Trophoblast cell (in vitro differentiated cells and primary cell): ENCODE data around the gene PPP1R12B.
"Not testable (repeated sequence)": the region's sequence is repeated elsewhere in the genome, so short reads cannot be mapped to it uniquely, and the experiment has no call there.

Experiments used
- DNase-seq, 2 donors: peaks; one replicate each; pipeline ENCODE4 v3.0.0-alpha.2; 2016
- H2AFZ ChIP-seq: 2 replicates; pipeline ENCODE4 v1.6.1; 2013; ENCODE audit warnings: low read length, moderate library complexity, mild to moderate bottlenecking; ENCODE audit not compliant: insufficient read depth, poor library complexity
- H2AK5ac ChIP-seq: 2 replicates; pipeline ENCODE4 v1.6.1; 2013; ENCODE audit warnings: mild to moderate bottlenecking, low read length
- H2BK120ac ChIP-seq: 2 replicates; pipeline ENCODE4 v1.6.1; 2013; ENCODE audit warnings: low read length, mild to moderate bottlenecking, moderate library complexity; ENCODE audit not compliant: insufficient read depth, poor library complexity
- H2BK12ac ChIP-seq: 2 replicates; pipeline ENCODE4 v1.6.1; 2013; ENCODE audit warnings: mild to moderate bottlenecking, low read length, moderate library complexity
- H2BK5ac ChIP-seq: 2 replicates; pipeline ENCODE4 v1.6.1; 2013; ENCODE audit warnings: low read length, low read depth, moderate library complexity, mild to moderate bottlenecking; ENCODE audit not compliant: poor library complexity
- H3K14ac ChIP-seq: 2 replicates; pipeline ENCODE4 v1.6.1; 2013; ENCODE audit warnings: mild to moderate bottlenecking, low read length
- H3K18ac ChIP-seq: 2 replicates; pipeline ENCODE4 v1.6.1; 2013; ENCODE audit warnings: mild to moderate bottlenecking, low read length
- H3K23ac ChIP-seq: 2 replicates; pipeline ENCODE4 v1.6.1; 2013; ENCODE audit warnings: low read length
- H3K27ac ChIP-seq: 2 replicates; pipeline ENCODE4 v1.5.1; 2013; ENCODE audit warnings: low read depth, mild to moderate bottlenecking, inconsistent platforms, low read length, moderate library complexity
- H3K27me3 ChIP-seq: 2 replicates; pipeline ENCODE4 v1.6.1; 2013; ENCODE audit warnings: inconsistent platforms, mild to moderate bottlenecking, low read length, moderate library complexity; ENCODE audit not compliant: insufficient read depth
- H3K36me3 ChIP-seq, 2 experiments: 1 replicate in 1 of 2; 2 replicates in 1 of 2; pipeline ENCODE4 v1.6.1; 2013; ENCODE audit warnings: low read length in 2 of 2, mild to moderate bottlenecking in 2 of 2, moderate library complexity in 1 of 2; ENCODE audit not compliant: insufficient read depth in 2 of 2, control insufficient read depth in 1 of 2
- H3K4ac ChIP-seq: 2 replicates; pipeline ENCODE4 v1.6.1; 2013; ENCODE audit warnings: low read depth, mild to moderate bottlenecking, low read length, moderate library complexity
- H3K4me1 ChIP-seq, 2 experiments: 1 replicate in 1 of 2; 2 replicates in 1 of 2; pipeline ENCODE4 v1.6.1; 2013; ENCODE audit warnings: low read length in 2 of 2, mild to moderate bottlenecking in 2 of 2, moderate library complexity in 1 of 2; ENCODE audit not compliant: insufficient read depth in 2 of 2, control insufficient read depth in 1 of 2
- H3K4me2 ChIP-seq: 2 replicates; pipeline ENCODE4 v1.6.1; 2013; ENCODE audit warnings: inconsistent platforms, mild to moderate bottlenecking, low read length, moderate library complexity
- H3K4me3 ChIP-seq: 2 replicates; pipeline ENCODE4 v1.5.1; 2013; ENCODE audit warnings: mild to moderate bottlenecking, low read depth, low read length, inconsistent platforms
- H3K79me1 ChIP-seq: one replicate; pipeline ENCODE4 v1.6.1; 2013; ENCODE audit warnings: low read length
- H3K79me2 ChIP-seq: 2 replicates; pipeline ENCODE4 v1.6.1; 2013; ENCODE audit warnings: low read length, mild to moderate bottlenecking; ENCODE audit not compliant: control insufficient read depth, insufficient read depth, poor library complexity
- H3K9ac ChIP-seq: 2 replicates; pipeline ENCODE4 v1.6.1; 2013; ENCODE audit warnings: mild to moderate bottlenecking, low read length
- H3K9me3 ChIP-seq: 2 replicates; pipeline ENCODE4 v1.6.1; 2013; ENCODE audit warnings: low read depth, mild to moderate bottlenecking, control low read depth, inconsistent platforms, low read length; ENCODE audit not compliant: insufficient read depth
- H4K12ac ChIP-seq: 2 replicates; pipeline ENCODE4 v1.6.1; 2013; ENCODE audit warnings: low read depth, mild to moderate bottlenecking, low read length, moderate library complexity
- H4K8ac ChIP-seq: 2 replicates; pipeline ENCODE4 v1.6.1; 2013; ENCODE audit warnings: low read depth, mild to moderate bottlenecking, low read length, moderate library complexity
- H4K91ac ChIP-seq: one replicate; pipeline ENCODE4 v1.6.1; 2013; ENCODE audit warnings: low read depth, mild to moderate bottlenecking, low read length, moderate library complexity
- WGBS: extraction: QIAGEN DNeasy Blood & Tissue Kit; methylation state at CpG from one replicate; pipeline ENCODE4 v1.1.7; 2013; ENCODE audit warnings: missing lambda C conversion rate; ENCODE audit not compliant: insufficient read length, insufficient coverage; ENCODE audit errors: extremely low coverage; 5-methylcytosine and 5-hydroxymethylcytosine counted together

Gene PPP1R12B

DNA sequence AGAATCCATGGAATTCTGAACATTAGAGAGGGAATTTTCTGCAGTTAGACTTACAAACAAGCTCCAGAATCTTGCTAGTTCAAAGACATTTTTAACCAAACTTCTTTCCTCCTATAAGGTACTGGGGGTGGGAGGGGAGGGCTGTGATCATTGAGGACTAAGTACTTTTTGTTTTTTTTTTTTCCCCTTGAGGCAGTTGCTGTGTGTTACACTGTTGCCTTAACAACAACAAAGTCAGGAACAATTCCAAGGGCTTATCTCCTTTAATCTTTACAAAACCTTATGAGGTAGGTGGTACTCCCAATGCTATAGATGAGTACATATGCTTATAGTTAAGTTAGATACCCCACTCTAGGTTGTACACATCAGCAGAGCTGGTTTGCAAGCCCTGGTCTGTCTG, 62.9 kb downstream of the PPP1R12B start:
- H3K4me3 ChIP-seq: no peak overlapping the region
- H2BK120ac ChIP-seq: no peak overlapping the region
- H3K79me2 ChIP-seq: no peaks in the 10 kb centered on the region
- no peak overlapping the region for H2BK12ac ChIP-seq
- H3K4me2 ChIP-seq: no peak overlapping the region
- H4K12ac ChIP-seq: no peak overlapping the region
- no peaks in the 10 kb centered on the region for H3K79me1 ChIP-seq
- no peak overlapping the region for H2AK5ac ChIP-seq
- no peak overlapping the region for H4K8ac ChIP-seq
- DNase-seq: peak; percentile 2 to 82
- H3K9ac ChIP-seq: no peak overlapping the region
- no peaks in the 10 kb centered on the region for H3K9me3 ChIP-seq
- H3K36me3 ChIP-seq: no peaks in the 10 kb centered on the region
- no peaks in the 10 kb centered on the region for H3K27me3 ChIP-seq
- H2BK5ac ChIP-seq: no peak overlapping the region
- no peak overlapping the region for H3K14ac ChIP-seq
- peaks cover 3 to 9% of the 10 kb centered on the region in 2 experiments for H3K4me1 ChIP-seq
- H4K91ac ChIP-seq: no peak overlapping the region
- H3K27ac ChIP-seq: no peak overlapping the region
- H2AFZ ChIP-seq: no peak overlapping the region
- H3K18ac ChIP-seq: no peak overlapping the region
- H3K4ac ChIP-seq: no peak overlapping the region
- no peak overlapping the region for H3K23ac ChIP-seq

GRCh38 chr1:202412421-202412820, 63.9 kb downstream of the PPP1R12B start:
- H3K4me2 ChIP-seq, H2AK5ac ChIP-seq, H3K14ac ChIP-seq, H3K4me3 ChIP-seq, H3K9ac ChIP-seq, H3K18ac ChIP-seq, H3K27me3 ChIP-seq, H3K36me3 ChIP-seq, H3K23ac ChIP-seq, H2BK12ac ChIP-seq, H2AFZ ChIP-seq, H3K4ac ChIP-seq, H2BK5ac ChIP-seq, H3K79me2 ChIP-seq, H2BK120ac ChIP-seq, H3K9me3 ChIP-seq, H4K8ac ChIP-seq, DNase-seq, H4K91ac ChIP-seq, H3K27ac ChIP-seq, H3K79me1 ChIP-seq, H3K4me1 ChIP-seq, H4K12ac ChIP-seq: not testable (repeated sequence)
- WGBS: no CpG with 5 or more reads among the region's 3 CpGs

GRCh38 chr1:202416641-202417040, 68.1 kb downstream of the PPP1R12B start:
- no peaks in the 10 kb centered on the region for H3K36me3 ChIP-seq
- H4K8ac ChIP-seq: no peak overlapping the region
- no peaks in the 10 kb centered on the region for H3K79me2 ChIP-seq
- no peak overlapping the region for H2BK5ac ChIP-seq
- H2BK120ac ChIP-seq: no peak overlapping the region
- H3K27me3 ChIP-seq: no peaks in the 10 kb centered on the region
- no peak overlapping the region for H3K4me2 ChIP-seq
- peaks cover 0 to 1% of the 10 kb centered on the region in 2 experiments for H3K4me1 ChIP-seq
- H4K91ac ChIP-seq: no peak overlapping the region
- H3K79me1 ChIP-seq: no peaks in the 10 kb centered on the region
- no peak overlapping the region for H3K4ac ChIP-seq
- no peak overlapping the region for H2BK12ac ChIP-seq
- no peak for DNase-seq
- no peak overlapping the region for H3K9ac ChIP-seq
- no peak overlapping the region for H3K14ac ChIP-seq
- H2AK5ac ChIP-seq: no peak overlapping the region
- H4K12ac ChIP-seq: no peak overlapping the region
- H3K9me3 ChIP-seq: no peaks in the 10 kb centered on the region
- H3K27ac ChIP-seq: no peak overlapping the region
- no peak overlapping the region for H2AFZ ChIP-seq
- H3K18ac ChIP-seq: no peak overlapping the region
- no peak overlapping the region for H3K23ac ChIP-seq
- no peak overlapping the region for H3K4me3 ChIP-seq
- no CpG with 5 or more reads among the region's 1 CpG for WGBS

GRCh38 chr1:202417141-202417540, 68.6 kb downstream of the PPP1R12B start:
- DNase-seq: peak; percentile 14 to 69
- not testable (repeated sequence) for H2BK5ac ChIP-seq, H3K23ac ChIP-seq, H3K4me3 ChIP-seq, H4K91ac ChIP-seq, H3K4me1 ChIP-seq, H3K79me1 ChIP-seq, H3K18ac ChIP-seq, H3K36me3 ChIP-seq, H3K14ac ChIP-seq, H3K27me3 ChIP-seq, H3K27ac ChIP-seq, H2AFZ ChIP-seq, H2BK120ac ChIP-seq, H4K12ac ChIP-seq, H3K9me3 ChIP-seq, H3K9ac ChIP-seq, H3K4me2 ChIP-seq, H2BK12ac ChIP-seq, H3K79me2 ChIP-seq, H3K4ac ChIP-seq, H4K8ac ChIP-seq, H2AK5ac ChIP-seq
- WGBS: no CpG with 5 or more reads among the region's 4 CpGs

DNA sequence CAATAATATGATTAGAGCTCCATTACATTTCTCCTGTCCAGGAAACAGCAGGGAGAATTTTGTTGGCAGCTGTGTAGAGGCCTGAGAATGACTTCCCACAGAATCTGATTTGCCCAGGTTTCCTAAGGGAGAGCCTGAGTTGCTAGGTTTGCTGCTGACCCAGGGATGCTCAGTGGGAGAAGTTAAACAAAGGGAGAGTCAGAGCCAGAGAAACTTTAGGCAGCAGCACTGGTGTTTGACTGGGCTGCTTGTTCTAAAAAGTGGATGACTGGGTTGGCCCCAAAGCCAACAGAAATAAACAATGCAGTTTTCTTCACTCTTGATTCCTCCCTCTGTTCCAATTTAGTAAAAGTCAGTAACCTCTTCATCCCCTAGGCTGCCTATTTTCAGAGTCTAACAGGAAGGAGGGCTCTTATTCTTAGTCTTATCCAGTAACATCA, 69.3 kb downstream of the PPP1R12B start:
- not testable (repeated sequence) for H3K79me1 ChIP-seq, DNase-seq, H3K9me3 ChIP-seq, H2BK120ac ChIP-seq, H3K27ac ChIP-seq, H4K91ac ChIP-seq, H3K14ac ChIP-seq, H2AK5ac ChIP-seq, H3K4me2 ChIP-seq, H3K4me3 ChIP-seq, H4K12ac ChIP-seq, H2BK5ac ChIP-seq, H3K23ac ChIP-seq, H3K4ac ChIP-seq, H2BK12ac ChIP-seq, H3K79me2 ChIP-seq, H3K9ac ChIP-seq, H3K36me3 ChIP-seq, H3K4me1 ChIP-seq, H4K8ac ChIP-seq, H3K18ac ChIP-seq, H3K27me3 ChIP-seq, H2AFZ ChIP-seq
